OCI-LY1 (cell line): ENCODE measurements around the gene FZD7.

Experiments used
- H2AFZ ChIP-seq: fragments of 200-600 bp; sonication (generic), shearing (Covaris generic); 2 replicates; pipeline ENCODE4 v1.6.0; 2014; ENCODE audit warnings: antibody characterized with exemption, mild to moderate bottlenecking, low read length
- H3F3A ChIP-seq: fragments of 200-600 bp; sonication (generic), shearing (Covaris generic); 2 replicates; pipeline ENCODE4 v1.6.0; 2014; ENCODE audit warnings: mild to moderate bottlenecking, antibody characterized with exemption, low read length, moderate library complexity; ENCODE audit not compliant: insufficient read depth
- H3K27ac ChIP-seq: fragments of 200-600 bp; sonication (generic); 2 replicates; pipeline ENCODE4 v1.5.1; 2014; ENCODE audit warnings: low read length, mixed run types, mild to moderate bottlenecking, low read depth; ENCODE audit not compliant: poor library complexity, severe bottlenecking
- H3K27me3 ChIP-seq: fragments of 200-600 bp; sonication (generic); 2 replicates; pipeline ENCODE4 v1.6.0; 2014; ENCODE audit warnings: antibody characterized with exemption, mild to moderate bottlenecking, low read length, moderate library complexity; ENCODE audit not compliant: insufficient read depth
- H3K36me3 ChIP-seq: fragments of 200-600 bp; sonication (generic); 2 replicates; pipeline ENCODE4 v1.6.1; 2014; ENCODE audit warnings: mild to moderate bottlenecking, antibody characterized with exemption, low read length, moderate library complexity, mixed read lengths; ENCODE audit not compliant: insufficient read depth
- H3K4me1 ChIP-seq: fragments of 200-600 bp; sonication (generic); 2 replicates; pipeline ENCODE4 v1.5.1; 2014; ENCODE audit warnings: mild to moderate bottlenecking, low read length, moderate library complexity; ENCODE audit not compliant: insufficient read depth, severe bottlenecking
- H3K4me2 ChIP-seq: fragments of 200-600 bp; sonication (generic), shearing (Covaris generic); 2 replicates; pipeline ENCODE4 v1.6.1; 2014; ENCODE audit warnings: low read length
- H3K4me3 ChIP-seq: fragments of 200-600 bp; sonication (generic); 2 replicates; pipeline ENCODE4 v1.5.1; 2014; ENCODE audit warnings: low read length, low read depth, mild to moderate bottlenecking, mixed read lengths; ENCODE audit not compliant: poor library complexity, severe bottlenecking
- H3K79me2 ChIP-seq: fragments of 200-600 bp; shearing (Covaris generic); 2 replicates; pipeline ENCODE4 v1.6.1; 2016; ENCODE audit warnings: mixed run types, low read length, mixed read lengths; ENCODE audit not compliant: insufficient read depth
- H3K9ac ChIP-seq: fragments of 200-600 bp; sonication (generic), shearing (Covaris generic); 2 replicates; pipeline ENCODE4 v1.6.1; 2014; ENCODE audit warnings: mild to moderate bottlenecking, low read length, mixed read lengths
- H3K9me2 ChIP-seq: fragments of 200-600 bp; sonication (generic), shearing (Covaris generic); 2 replicates; pipeline ENCODE4 v1.6.1; 2014; ENCODE audit warnings: low read depth, mild to moderate bottlenecking, low read length, mixed read lengths
- H3K9me3 ChIP-seq: fragments of 200-600 bp; shearing (Covaris generic); 2 replicates; pipeline ENCODE4 v1.6.1; 2014; ENCODE audit warnings: low read length, mixed read lengths
- H4K20me1 ChIP-seq: fragments of 200-600 bp; sonication (generic), shearing (Covaris generic); 2 replicates; pipeline ENCODE4 v1.6.0; 2016; ENCODE audit warnings: mild to moderate bottlenecking, low read length; ENCODE audit not compliant: insufficient read depth
- CTCF ChIP-seq: fragments of 200-600 bp; sonication (generic), shearing (Covaris generic); IDR thresholded peaks from 2 replicates; pipeline ENCODE4 v1.5.1; 2017; ENCODE audit warnings: mild to moderate bottlenecking, antibody characterized with exemption, low read length, moderate library complexity, mixed read lengths
- EZH2 ChIP-seq: fragments of 200-600 bp; sonication (generic), shearing (Covaris generic); IDR thresholded peaks from 2 replicates; pipeline ENCODE4 v1.8.0; 2017; ENCODE audit warnings: borderline replicate concordance, mixed run types, mild to moderate bottlenecking, antibody characterized with exemption, low read length, moderate library complexity, mixed read lengths

Gene FZD7

DNA sequence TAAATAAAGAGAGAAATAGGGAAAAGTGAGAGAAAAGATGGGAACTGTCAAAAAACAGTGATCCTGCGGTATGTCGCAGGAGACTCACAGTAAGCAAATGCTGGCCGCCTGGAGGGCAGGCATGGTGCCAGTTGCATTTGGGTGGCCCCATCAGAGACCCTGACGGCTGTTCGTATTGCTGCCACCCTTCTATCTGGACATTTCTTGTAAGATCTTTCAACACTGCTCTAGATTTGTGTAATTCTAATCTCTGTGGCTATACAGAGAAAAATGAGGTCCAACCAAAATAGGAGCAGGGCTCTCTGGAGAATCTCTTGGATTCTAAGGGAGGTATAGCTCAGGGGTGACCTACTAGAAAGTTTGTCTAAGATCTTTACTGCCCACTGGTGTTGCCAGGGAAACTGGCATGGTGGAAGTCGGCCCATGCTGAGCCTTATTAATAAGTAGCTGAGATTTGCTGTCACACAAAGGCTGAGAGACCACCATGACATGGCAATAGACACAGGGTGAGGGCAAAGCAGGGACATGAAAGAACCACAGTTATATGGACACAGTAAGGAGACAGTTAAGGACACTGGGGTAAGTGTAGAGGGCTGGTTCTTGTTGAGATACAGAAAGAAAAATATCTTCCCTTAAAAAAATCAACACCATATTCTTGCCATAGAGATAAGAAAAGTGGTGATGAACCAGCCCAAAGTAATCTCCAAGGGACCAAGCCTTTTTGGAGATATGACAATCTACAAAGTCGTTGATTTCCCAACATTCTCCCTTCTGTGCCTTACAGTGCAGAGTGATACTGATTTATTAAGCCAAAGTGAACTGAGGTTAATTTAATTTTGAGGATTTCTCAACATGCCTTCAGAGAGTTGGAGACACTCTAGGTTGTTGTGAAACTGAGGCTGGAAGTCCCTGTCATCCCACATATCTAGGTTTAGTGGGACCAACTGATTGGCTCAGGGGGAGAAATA is 26.4 kb upstream of the FZD7 start:
- no peak overlapping the region for H3K4me2 ChIP-seq
- no peaks in the 10 kb centered on the region for H3F3A ChIP-seq
- no peaks in the 10 kb centered on the region for H3K9me3 ChIP-seq
- no peak overlapping the region for H3K4me3 ChIP-seq
- H3K27ac ChIP-seq, result no peak overlapping the region
- no peak overlapping the region for H2AFZ ChIP-seq
- TF ChIP-seq EZH2, result no peak
- TF ChIP-seq CTCF, result no peak
- no peaks in the 10 kb centered on the region for H3K36me3 ChIP-seq
- H3K9me2 ChIP-seq, result no peaks in the 10 kb centered on the region
- no peaks in the 10 kb centered on the region for H4K20me1 ChIP-seq
- no peak overlapping the region for H3K9ac ChIP-seq
- H3K27me3 ChIP-seq, result no peaks in the 10 kb centered on the region
- peaks cover 4% of the 10 kb centered on the region for H3K4me1 ChIP-seq
- no peaks in the 10 kb centered on the region for H3K79me2 ChIP-seq

GRCh38 chr2:202007983-202008354 is 25.7 kb upstream of the FZD7 start:
- no peak for TF ChIP-seq EZH2
- no peak for TF ChIP-seq CTCF
- H3K79me2 ChIP-seq, result no peaks in the 10 kb centered on the region
- H2AFZ ChIP-seq, result no peak overlapping the region
- no peaks in the 10 kb centered on the region for H3K9me2 ChIP-seq
- no peaks in the 10 kb centered on the region for H3K9me3 ChIP-seq
- H4K20me1 ChIP-seq, result no peaks in the 10 kb centered on the region
- H3K27me3 ChIP-seq, result no peaks in the 10 kb centered on the region
- H3K4me1 ChIP-seq, result peaks cover 4% of the 10 kb centered on the region
- H3K9ac ChIP-seq, result no peak overlapping the region
- H3K36me3 ChIP-seq, result no peaks in the 10 kb centered on the region
- no peak overlapping the region for H3K4me2 ChIP-seq
- no peak overlapping the region for H3K27ac ChIP-seq
- no peaks in the 10 kb centered on the region for H3F3A ChIP-seq
- H3K4me3 ChIP-seq, result no peak overlapping the region

DNA sequence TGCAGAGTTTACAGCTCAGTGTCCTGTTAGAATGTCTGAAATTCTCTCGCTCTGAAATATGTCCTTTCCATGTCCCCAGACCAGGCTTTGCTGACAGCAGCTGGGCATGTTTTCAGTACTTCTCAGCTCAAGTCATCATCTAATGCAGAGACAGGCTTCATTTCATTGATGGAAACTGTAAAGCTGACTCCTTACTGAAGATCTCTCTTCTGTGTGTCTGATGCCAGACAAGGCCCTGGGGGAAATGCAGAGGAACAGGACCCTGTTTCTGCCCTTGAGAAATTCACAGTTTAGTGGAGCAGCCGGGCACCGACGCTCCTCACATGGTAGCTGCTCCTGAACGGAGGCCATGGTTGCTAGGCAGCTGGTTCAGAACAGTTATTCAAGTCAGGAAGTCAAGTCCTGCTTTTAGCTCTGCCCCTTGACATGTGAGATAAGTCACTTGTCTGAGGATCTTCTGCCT is 24.6 kb upstream of the FZD7 start:
- H3K27ac ChIP-seq, result no peak overlapping the region

More for the DNA sequence above, 24.6 kb upstream of the FZD7 start:
- H3F3A ChIP-seq, result no peaks in the 10 kb centered on the region
- peaks cover 4% of the 10 kb centered on the region for H3K4me1 ChIP-seq
- no peaks in the 10 kb centered on the region for H4K20me1 ChIP-seq
- H3K36me3 ChIP-seq, result no peaks in the 10 kb centered on the region
- no peaks in the 10 kb centered on the region for H3K79me2 ChIP-seq
- no peaks in the 10 kb centered on the region for H3K9me3 ChIP-seq
- H3K27me3 ChIP-seq, result no peaks in the 10 kb centered on the region
- H3K4me2 ChIP-seq, result no peak overlapping the region
- H2AFZ ChIP-seq, result no peak overlapping the region
- H3K4me3 ChIP-seq, result no peak overlapping the region
- TF ChIP-seq EZH2 (no peak), CTCF (no peak)
- H3K9me2 ChIP-seq, result no peaks in the 10 kb centered on the region
- H3K9ac ChIP-seq, result no peak overlapping the region
